NCI-H2196 treated with DMSO at 0.1 percent for 48 hours (cell line): ENCODE data around the gene CEBPG.

Experiments
- DNase-seq: peaks from one replicate; lab custom pipeline; 2025; ENCODE audit not compliant: unreplicated experiment; lab: John Stamatoyannopoulos, UW

The CEBPG gene

GRCh38 chr19:33394006-33394722 is 20.7 kb downstream of the CEBPG start:
- no peak for DNase-seq

GRCh38 chr19:33394723-33395560 is 21.4 kb downstream of the CEBPG start:
- no peak for DNase-seq

- no peak for DNase-seq
Observed at GRCh38 chr19:33395561-33396550, 22.3 kb downstream of the CEBPG start.

GRCh38 chr19:33396701-33397535 is 23.4 kb downstream of the CEBPG start:
- DNase-seq, result no peak

GRCh38 chr19:33397536-33398360 is 24.2 kb downstream of the CEBPG start:
- no peak for DNase-seq

GRCh38 chr19:33398361-33399060 is 25.0 kb downstream of the CEBPG start:
- DNase-seq, result no peak

GRCh38 chr19:33399081-33399744 is 25.7 kb downstream of the CEBPG start:
- DNase-seq, result no peak

- no peak for DNase-seq
Observed at GRCh38 chr19:33399745-33400681, 26.5 kb downstream of the CEBPG start.

- no peak for DNase-seq
Observed at GRCh38 chr19:33400856-33401682, 27.6 kb downstream of the CEBPG start.

- no peak for DNase-seq
Observed at GRCh38 chr19:33401683-33402420, 28.3 kb downstream of the CEBPG start.

- DNase-seq, result no peak
Observed at GRCh38 chr19:33402421-33403220, 29.1 kb downstream of the CEBPG start.

GRCh38 chr19:33403221-33403972 is 29.9 kb downstream of the CEBPG start:
- no peak for DNase-seq

- DNase-seq, result no peak
Observed at GRCh38 chr19:33403973-33404304, 30.4 kb downstream of the CEBPG start.
